HEK293 (cell line): ENCODE data around the gene KIAA1328.

ENCODE experiments used
- CTCF ChIA-PET: fragments of 350-600 bp; formaldehyde crosslinking; extraction: SDS; loops from one replicate; lab custom pipeline; 2021; ENCODE audit warnings: antibody characterized with exemption; lab: Yijun Ruan, JAX
- POLR2A ChIA-PET: fragments of 300-600 bp; formaldehyde crosslinking; extraction: SDS; loops from one replicate; lab custom pipeline; 2020; ENCODE audit warnings: antibody characterized with exemption, inconsistent platforms; lab: Yijun Ruan, JAX
- H3K27ac ChIP-seq: fragments of 200-500 bp; sonication (Bioruptor generic); 2 replicates; pipeline ENCODE4 v1.5.1; 2014; ENCODE audit warnings: low read depth, low read length, control low read depth, inconsistent platforms; ENCODE audit errors: extremely low read depth
- H3K36me3 ChIP-seq, 2 experiments: fragments of 200-500 bp in 1 of 2; sonication (Bioruptor generic) in 1 of 2; 1 replicate in 1 of 2; 2 replicates in 1 of 2; pipeline ENCODE4 v1.5.1; 2014 to 2017; ENCODE audit warnings: inconsistent platforms in 2 of 2, low read length in 2 of 2; ENCODE audit not compliant: control insufficient read depth in 2 of 2, insufficient read depth in 1 of 2
- H3K4me1 ChIP-seq: fragments of 200-500 bp; sonication (Bioruptor generic); 2 replicates; pipeline ENCODE4 v1.5.1; 2014; ENCODE audit warnings: mild to moderate bottlenecking, low read length, inconsistent platforms; ENCODE audit not compliant: control insufficient read depth, insufficient read depth
- H3K4me3 ChIP-seq: 2 replicates; pipeline ENCODE4 v1.5.1; 2011; ENCODE audit warnings: low read depth, mild to moderate bottlenecking, control low read depth, low read length, moderate library complexity
- H3K9me3 ChIP-seq: fragments of 200-500 bp; sonication (Bioruptor generic); 2 replicates; pipeline ENCODE4 v1.5.1; 2014; ENCODE audit warnings: low read depth, low read length, inconsistent platforms; ENCODE audit not compliant: control insufficient read depth, insufficient read depth
- ZNF140 ChIP-seq: fragments of 450-650 bp; formaldehyde crosslinking; IDR thresholded peaks from 2 replicates; pipeline ENCODE4 v1.5.1; 2016; ENCODE audit warnings: missing biosample characterization, missing genetic modification characterization
- ZNF157 ChIP-seq: fragments of 450-650 bp; formaldehyde crosslinking; IDR thresholded peaks from 2 replicates; pipeline ENCODE4 v1.5.1; 2016; ENCODE audit warnings: missing biosample characterization, missing genetic modification characterization
- ZNF2 ChIP-seq: fragments of 450-650 bp; formaldehyde crosslinking; IDR thresholded peaks from 2 replicates; pipeline ENCODE4 v1.5.1; 2016; ENCODE audit warnings: missing biosample characterization, missing genetic modification characterization
- ZNF211 ChIP-seq: fragments of 450-650 bp; formaldehyde crosslinking; IDR thresholded peaks from 2 replicates; pipeline ENCODE4 v1.5.1; 2016; ENCODE audit warnings: low read depth, missing biosample characterization, missing genetic modification characterization
- ZNF324 ChIP-seq: fragments of 450-650 bp; formaldehyde crosslinking; IDR thresholded peaks from 2 replicates; pipeline ENCODE4 v1.5.1; 2016; ENCODE audit warnings: missing biosample characterization, missing genetic modification characterization
- ZNF354C ChIP-seq: fragments of 450-650 bp; formaldehyde crosslinking; IDR thresholded peaks from 2 replicates; pipeline ENCODE4 v1.5.1; 2016; ENCODE audit warnings: missing biosample characterization, missing genetic modification characterization, low read depth, borderline replicate concordance
- ZNF423 ChIP-seq: fragments of 450-650 bp; formaldehyde crosslinking; IDR thresholded peaks from 2 replicates; pipeline ENCODE4 v1.5.1; 2016; ENCODE audit warnings: missing biosample characterization, missing genetic modification characterization
- ZNF529 ChIP-seq: fragments of 450-650 bp; formaldehyde crosslinking; IDR thresholded peaks from 2 replicates; pipeline ENCODE4 v1.5.1; 2017; ENCODE audit warnings: missing genetic modification characterization, missing biosample characterization; ENCODE audit not compliant: insufficient replicate concordance
- ZNF549 ChIP-seq: fragments of 450-650 bp; IDR thresholded peaks from 2 replicates; pipeline ENCODE4 v1.5.1; 2018; ENCODE audit warnings: missing biosample characterization, missing genetic modification characterization, mild to moderate bottlenecking, inconsistent platforms, moderate library complexity
- ZNF561 ChIP-seq: fragments of 450-650 bp; IDR thresholded peaks from 2 replicates; pipeline ENCODE4 v1.5.1; 2018; ENCODE audit warnings: missing biosample characterization, missing genetic modification characterization, borderline replicate concordance
- ZNF596 ChIP-seq: fragments of 450-650 bp; IDR thresholded peaks from 2 replicates; pipeline ENCODE4 v1.5.0; 2018; ENCODE audit warnings: missing biosample characterization, mild to moderate bottlenecking, missing genetic modification characterization, moderate library complexity
- ZNF610 ChIP-seq: fragments of 450-650 bp; formaldehyde crosslinking; IDR thresholded peaks from 2 replicates; pipeline ENCODE4 v1.5.1; 2016; ENCODE audit warnings: missing biosample characterization, missing genetic modification characterization, borderline replicate concordance
- ZNF621 ChIP-seq: fragments of 450-650 bp; formaldehyde crosslinking; IDR thresholded peaks from 2 replicates; pipeline ENCODE4 v1.5.1; 2017; ENCODE audit warnings: missing biosample characterization, missing genetic modification characterization
- ZNF623 ChIP-seq: fragments of 450-650 bp; formaldehyde crosslinking; IDR thresholded peaks from 2 replicates; pipeline ENCODE4 v1.5.1; 2016; ENCODE audit warnings: missing biosample characterization, missing genetic modification characterization
- ZNF747 ChIP-seq: fragments of 450-650 bp; formaldehyde crosslinking; IDR thresholded peaks from 2 replicates; pipeline ENCODE4 v1.5.1; 2016; ENCODE audit warnings: missing biosample characterization, missing genetic modification characterization
- ZNF76 ChIP-seq: fragments of 450-650 bp; formaldehyde crosslinking; IDR thresholded peaks from 2 replicates; pipeline ENCODE4; 2016; ENCODE audit warnings: low read depth, missing biosample characterization, missing genetic modification characterization, borderline replicate concordance
- ZNF785 ChIP-seq: fragments of 450-650 bp; formaldehyde crosslinking; IDR thresholded peaks from 2 replicates; pipeline ENCODE4 v1.5.1; 2016; ENCODE audit warnings: missing biosample characterization, missing genetic modification characterization
- TF ChIP-seq, protein P1 (sequence below): fragments of 450-650 bp; formaldehyde crosslinking; IDR thresholded peaks from 2 replicates; pipeline ENCODE4 v1.5.1; 2016; ENCODE audit warnings: missing biosample characterization, missing genetic modification characterization
- TF ChIP-seq, protein P2 (sequence below): fragments of 450-650 bp; formaldehyde crosslinking; IDR thresholded peaks from 2 replicates; pipeline ENCODE4 v1.5.1; 2016; ENCODE audit warnings: missing biosample characterization, missing genetic modification characterization
- TF ChIP-seq, protein P3 (sequence below): fragments of 450-650 bp; formaldehyde crosslinking; IDR thresholded peaks from 2 replicates; pipeline ENCODE4 v1.5.1; 2016; ENCODE audit warnings: missing biosample characterization, missing genetic modification characterization, borderline replicate concordance
- TF ChIP-seq, protein P4 (sequence below): fragments of 450-650 bp; formaldehyde crosslinking; IDR thresholded peaks from 2 replicates; pipeline ENCODE4 v1.5.1; 2016; ENCODE audit warnings: missing biosample characterization, missing genetic modification characterization

Gene KIAA1328

DNA sequence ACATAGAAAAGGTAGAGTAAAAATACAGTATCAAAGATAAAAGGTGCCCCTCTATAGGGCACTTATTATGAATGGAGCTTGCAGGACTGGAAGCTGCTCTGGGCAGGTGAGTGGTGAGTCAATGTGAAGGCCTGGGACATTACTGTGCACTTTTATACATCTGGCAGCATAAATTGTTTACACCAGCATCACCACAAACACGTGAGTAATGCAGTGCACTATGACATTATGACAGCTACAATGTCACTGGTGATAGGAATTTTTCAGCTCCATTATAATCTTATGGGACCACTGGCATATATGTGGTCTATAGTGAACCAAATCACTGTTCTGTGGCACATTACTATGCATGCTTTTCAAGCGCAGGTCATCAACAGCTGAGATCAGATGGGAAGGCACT lies 48.2 kb upstream of the KIAA1328 start:
- TF ChIP-seq, protein P1, sequence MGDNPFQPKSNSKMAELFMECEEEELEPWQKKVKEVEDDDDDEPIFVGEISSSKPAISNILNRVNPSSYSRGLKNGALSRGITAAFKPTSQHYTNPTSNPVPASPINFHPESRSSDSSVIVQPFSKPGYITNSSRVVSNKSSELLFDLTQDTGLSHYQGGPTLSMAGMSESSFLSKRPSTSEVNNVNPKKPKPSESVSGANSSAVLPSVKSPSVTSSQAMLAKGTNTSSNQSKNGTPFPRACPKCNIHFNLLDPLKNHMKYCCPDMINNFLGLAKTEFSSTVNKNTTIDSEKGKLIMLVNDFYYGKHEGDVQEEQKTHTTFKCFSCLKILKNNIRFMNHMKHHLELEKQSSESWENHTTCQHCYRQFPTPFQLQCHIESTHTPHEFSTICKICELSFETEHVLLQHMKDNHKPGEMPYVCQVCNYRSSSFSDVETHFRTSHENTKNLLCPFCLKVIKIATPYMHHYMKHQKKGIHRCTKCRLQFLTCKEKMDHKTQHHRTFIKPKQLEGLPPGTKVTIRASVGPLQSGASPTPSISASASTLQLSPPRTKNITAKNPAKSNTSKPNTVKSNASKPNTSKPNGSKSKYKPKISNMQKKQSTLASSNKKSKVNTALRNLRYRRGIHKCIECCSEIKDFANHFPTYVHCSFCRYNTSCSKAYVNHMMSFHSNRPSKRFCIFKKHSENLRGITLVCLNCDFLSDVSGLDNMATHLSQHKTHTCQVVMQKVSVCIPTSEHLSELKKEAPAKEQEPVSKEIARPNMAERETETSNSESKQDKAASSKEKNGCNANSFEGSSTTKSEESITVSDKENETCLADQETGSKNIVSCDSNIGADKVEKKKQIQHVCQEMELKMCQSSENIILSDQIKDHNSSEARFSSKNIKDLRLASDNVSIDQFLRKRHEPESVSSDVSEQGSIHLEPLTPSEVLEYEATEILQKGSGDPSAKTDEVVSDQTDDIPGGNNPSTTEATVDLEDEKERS (tag by site-specific recombination), result no peak
- no peak for TF ChIP-seq ZNF423 (tag by site-specific recombination)
- no peak for TF ChIP-seq ZNF785
- TF ChIP-seq ZNF549 (tag by site-specific recombination), result no peak
- TF ChIP-seq ZNF354C (tag by site-specific recombination), result no peak
- no peak for TF ChIP-seq ZNF157 (tag by site-specific recombination)
- TF ChIP-seq ZNF747, result no peak
- TF ChIP-seq ZNF324 (tag by site-specific recombination), result no peak
- TF ChIP-seq ZNF561 (tag by site-specific recombination), result no peak
- no peak for TF ChIP-seq ZNF610 (tag by site-specific recombination)
- TF ChIP-seq ZNF140 (tag by site-specific recombination), result no peak
- CTCF ChIA-PET, result interaction anchor here (0.7 to 1.7 kb wide), 5 partner anchors 12 to 30 kb away, joined by 3 to 4 read pairs (median 4); no protein-coding TSS in a partner anchor
- POLR2A ChIA-PET, result no interaction called here
- Histone ChIP-seq H3K9me3 (no peaks in the 10 kb centered on the region), H3K36me3 (peaks cover 0 to 44% of the 10 kb centered on the region in 2 experiments; a peak in 1 of 3 replicates), H3K27ac (no peak overlapping the region), H3K4me3 (no peak overlapping the region), H3K4me1 (no peaks in the 10 kb centered on the region)

DNA sequence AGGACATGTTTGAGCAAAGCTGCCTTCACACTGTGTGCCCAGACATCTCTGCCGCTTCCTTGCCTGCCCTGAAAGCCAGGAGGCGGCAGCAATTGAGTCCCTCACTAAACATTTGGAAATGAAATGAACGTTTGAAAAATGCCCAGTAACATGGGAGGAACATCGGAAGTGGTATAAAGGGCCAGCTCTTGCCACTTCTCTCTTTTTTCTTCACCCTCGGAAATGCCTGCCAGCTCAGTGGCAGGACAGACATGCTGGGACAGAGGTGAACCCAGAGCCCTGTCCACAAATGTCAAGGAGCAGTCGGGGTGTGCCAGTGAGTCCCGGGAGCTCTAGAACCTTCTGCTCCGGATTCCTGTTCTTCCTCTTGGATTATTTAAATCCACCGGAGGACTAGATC lies 46.2 kb upstream of the KIAA1328 start:
- H3K27ac ChIP-seq, result no peak overlapping the region
- H3K36me3 ChIP-seq, result peaks cover 0 to 48% of the 10 kb centered on the region in 2 experiments; a peak in 1 of 3 replicates
- no peaks in the 10 kb centered on the region for H3K9me3 ChIP-seq
- H3K4me1 ChIP-seq, result no peaks in the 10 kb centered on the region
- ChIA-PET POLR2A (no interaction called here), CTCF (interaction anchor here (0.9 kb wide), 1 partner anchor 9 kb away, joined by 3 read pairs; no protein-coding TSS in a partner anchor)
- no peak overlapping the region for H3K4me3 ChIP-seq
- TF ChIP-seq ZNF529 (tag by site-specific recombination) (no peak), ZNF140 (tag by site-specific recombination) (no peak), ZNF623 (no peak), ZNF211 (no peak), ZNF596 (tag by site-specific recombination) (no peak), ZNF2 (no peak), ZNF621 (tag by site-specific recombination) (no peak), ZNF76 (tag by site-specific recombination) (no peak)
- TF ChIP-seq, protein P2, sequence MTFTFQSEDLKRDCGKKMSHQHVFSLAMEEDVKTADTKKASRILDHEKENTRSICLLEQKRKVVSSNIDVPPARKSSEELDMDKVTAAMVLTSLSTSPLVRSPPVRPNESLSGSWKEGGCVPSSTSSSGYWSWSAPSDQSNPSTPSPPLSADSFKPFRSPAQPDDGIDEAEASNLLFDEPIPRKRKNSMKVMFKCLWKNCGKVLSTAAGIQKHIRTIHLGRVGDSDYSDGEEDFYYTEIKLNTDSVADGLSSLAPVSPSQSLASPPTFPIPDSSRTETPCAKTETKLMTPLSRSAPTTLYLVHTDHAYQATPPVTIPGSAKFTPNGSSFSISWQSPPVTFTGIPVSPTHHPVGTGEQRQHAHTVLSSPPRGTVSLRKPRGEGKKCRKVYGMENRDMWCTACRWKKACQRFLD, result no peak
- TF ChIP-seq, protein P3, sequence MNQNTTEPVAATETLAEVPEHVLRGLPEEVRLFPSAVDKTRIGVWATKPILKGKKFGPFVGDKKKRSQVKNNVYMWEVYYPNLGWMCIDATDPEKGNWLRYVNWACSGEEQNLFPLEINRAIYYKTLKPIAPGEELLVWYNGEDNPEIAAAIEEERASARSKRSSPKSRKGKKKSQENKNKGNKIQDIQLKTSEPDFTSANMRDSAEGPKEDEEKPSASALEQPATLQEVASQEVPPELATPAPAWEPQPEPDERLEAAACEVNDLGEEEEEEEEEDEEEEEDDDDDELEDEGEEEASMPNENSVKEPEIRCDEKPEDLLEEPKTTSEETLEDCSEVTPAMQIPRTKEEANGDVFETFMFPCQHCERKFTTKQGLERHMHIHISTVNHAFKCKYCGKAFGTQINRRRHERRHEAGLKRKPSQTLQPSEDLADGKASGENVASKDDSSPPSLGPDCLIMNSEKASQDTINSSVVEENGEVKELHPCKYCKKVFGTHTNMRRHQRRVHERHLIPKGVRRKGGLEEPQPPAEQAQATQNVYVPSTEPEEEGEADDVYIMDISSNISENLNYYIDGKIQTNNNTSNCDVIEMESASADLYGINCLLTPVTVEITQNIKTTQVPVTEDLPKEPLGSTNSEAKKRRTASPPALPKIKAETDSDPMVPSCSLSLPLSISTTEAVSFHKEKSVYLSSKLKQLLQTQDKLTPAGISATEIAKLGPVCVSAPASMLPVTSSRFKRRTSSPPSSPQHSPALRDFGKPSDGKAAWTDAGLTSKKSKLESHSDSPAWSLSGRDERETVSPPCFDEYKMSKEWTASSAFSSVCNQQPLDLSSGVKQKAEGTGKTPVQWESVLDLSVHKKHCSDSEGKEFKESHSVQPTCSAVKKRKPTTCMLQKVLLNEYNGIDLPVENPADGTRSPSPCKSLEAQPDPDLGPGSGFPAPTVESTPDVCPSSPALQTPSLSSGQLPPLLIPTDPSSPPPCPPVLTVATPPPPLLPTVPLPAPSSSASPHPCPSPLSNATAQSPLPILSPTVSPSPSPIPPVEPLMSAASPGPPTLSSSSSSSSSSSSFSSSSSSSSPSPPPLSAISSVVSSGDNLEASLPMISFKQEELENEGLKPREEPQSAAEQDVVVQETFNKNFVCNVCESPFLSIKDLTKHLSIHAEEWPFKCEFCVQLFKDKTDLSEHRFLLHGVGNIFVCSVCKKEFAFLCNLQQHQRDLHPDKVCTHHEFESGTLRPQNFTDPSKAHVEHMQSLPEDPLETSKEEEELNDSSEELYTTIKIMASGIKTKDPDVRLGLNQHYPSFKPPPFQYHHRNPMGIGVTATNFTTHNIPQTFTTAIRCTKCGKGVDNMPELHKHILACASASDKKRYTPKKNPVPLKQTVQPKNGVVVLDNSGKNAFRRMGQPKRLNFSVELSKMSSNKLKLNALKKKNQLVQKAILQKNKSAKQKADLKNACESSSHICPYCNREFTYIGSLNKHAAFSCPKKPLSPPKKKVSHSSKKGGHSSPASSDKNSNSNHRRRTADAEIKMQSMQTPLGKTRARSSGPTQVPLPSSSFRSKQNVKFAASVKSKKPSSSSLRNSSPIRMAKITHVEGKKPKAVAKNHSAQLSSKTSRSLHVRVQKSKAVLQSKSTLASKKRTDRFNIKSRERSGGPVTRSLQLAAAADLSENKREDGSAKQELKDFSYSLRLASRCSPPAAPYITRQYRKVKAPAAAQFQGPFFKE (tag by site-specific recombination), result no peak
- TF ChIP-seq, protein P4, sequence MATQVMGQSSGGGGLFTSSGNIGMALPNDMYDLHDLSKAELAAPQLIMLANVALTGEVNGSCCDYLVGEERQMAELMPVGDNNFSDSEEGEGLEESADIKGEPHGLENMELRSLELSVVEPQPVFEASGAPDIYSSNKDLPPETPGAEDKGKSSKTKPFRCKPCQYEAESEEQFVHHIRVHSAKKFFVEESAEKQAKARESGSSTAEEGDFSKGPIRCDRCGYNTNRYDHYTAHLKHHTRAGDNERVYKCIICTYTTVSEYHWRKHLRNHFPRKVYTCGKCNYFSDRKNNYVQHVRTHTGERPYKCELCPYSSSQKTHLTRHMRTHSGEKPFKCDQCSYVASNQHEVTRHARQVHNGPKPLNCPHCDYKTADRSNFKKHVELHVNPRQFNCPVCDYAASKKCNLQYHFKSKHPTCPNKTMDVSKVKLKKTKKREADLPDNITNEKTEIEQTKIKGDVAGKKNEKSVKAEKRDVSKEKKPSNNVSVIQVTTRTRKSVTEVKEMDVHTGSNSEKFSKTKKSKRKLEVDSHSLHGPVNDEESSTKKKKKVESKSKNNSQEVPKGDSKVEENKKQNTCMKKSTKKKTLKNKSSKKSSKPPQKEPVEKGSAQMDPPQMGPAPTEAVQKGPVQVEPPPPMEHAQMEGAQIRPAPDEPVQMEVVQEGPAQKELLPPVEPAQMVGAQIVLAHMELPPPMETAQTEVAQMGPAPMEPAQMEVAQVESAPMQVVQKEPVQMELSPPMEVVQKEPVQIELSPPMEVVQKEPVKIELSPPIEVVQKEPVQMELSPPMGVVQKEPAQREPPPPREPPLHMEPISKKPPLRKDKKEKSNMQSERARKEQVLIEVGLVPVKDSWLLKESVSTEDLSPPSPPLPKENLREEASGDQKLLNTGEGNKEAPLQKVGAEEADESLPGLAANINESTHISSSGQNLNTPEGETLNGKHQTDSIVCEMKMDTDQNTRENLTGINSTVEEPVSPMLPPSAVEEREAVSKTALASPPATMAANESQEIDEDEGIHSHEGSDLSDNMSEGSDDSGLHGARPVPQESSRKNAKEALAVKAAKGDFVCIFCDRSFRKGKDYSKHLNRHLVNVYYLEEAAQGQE, result no peak
